Nephron progenitor cell (in vitro differentiated cells): ENCODE data around the gene ORAI3.

Source experiments
- DNase-seq: peaks from one replicate; pipeline ENCODE4 v3.0.0; 2021
- H3K27ac Mint-ChIP-seq: 2 replicates; pipeline ENCODE4 v1.8.0; 2021; ENCODE audit warnings: mild to moderate bottlenecking, moderate library complexity, mixed read lengths
- H3K27me3 Mint-ChIP-seq: 2 replicates; pipeline ENCODE4 v1.8.0; 2021; ENCODE audit warnings: mild to moderate bottlenecking, low read depth, mixed read lengths; ENCODE audit not compliant: poor library complexity
- H3K36me3 Mint-ChIP-seq: 2 replicates; pipeline ENCODE4 v1.8.0; 2021; ENCODE audit warnings: low read depth, mixed read lengths
- H3K4me1 Mint-ChIP-seq: 2 replicates; pipeline ENCODE4 v1.8.0; 2021; ENCODE audit warnings: mixed read lengths
- H3K4me3 Mint-ChIP-seq: 2 replicates; pipeline ENCODE4 v1.8.0; 2021; ENCODE audit warnings: mild to moderate bottlenecking, moderate library complexity, mixed read lengths
- H3K9me3 Mint-ChIP-seq: 2 replicates; pipeline ENCODE4 v1.8.0; 2021; ENCODE audit warnings: mild to moderate bottlenecking, moderate library complexity, mixed read lengths
- CTCF ChIP-seq: fragments of 200-600 bp; sonication (generic); IDR thresholded peaks from 2 replicates; pipeline ENCODE4 v1.5.0; 2021; ENCODE audit warnings: antibody characterized with exemption

The ORAI3 gene

GRCh38 chr16:30966033-30966619 lies 17.3 kb downstream of the ORAI3 start:
- Mint-ChIP-seq H3K9me3 (no peaks in the 10 kb centered on the region), H3K27ac (no peak overlapping the region)

GRCh38 chr16:30967795-30968194 lies 18.9 kb downstream of the ORAI3 start:
- Mint-ChIP-seq H3K36me3 (peaks cover 71% of the 10 kb centered on the region), H3K4me1 (no peaks in the 10 kb centered on the region), H3K4me3 (no peak overlapping the region), H3K27ac (peak overlapping the region; percentile 89), H3K9me3 (no peaks in the 10 kb centered on the region), H3K27me3 (peaks cover 2% of the 10 kb centered on the region)
- no peak for DNase-seq
- TF ChIP-seq CTCF = no peak

More at GRCh38 chr16:30966033-30966619, 17.3 kb downstream of the ORAI3 start:
- H3K27me3 Mint-ChIP-seq = no peaks in the 10 kb centered on the region
- DNase-seq = no peak
- no peak for TF ChIP-seq CTCF
- no peak overlapping the region for H3K4me3 Mint-ChIP-seq
- H3K36me3 Mint-ChIP-seq = peaks cover 69% of the 10 kb centered on the region
- H3K4me1 Mint-ChIP-seq = no peaks in the 10 kb centered on the region

- Mint-ChIP-seq H3K9me3 (no peaks in the 10 kb centered on the region), H3K27me3 (peaks cover 2% of the 10 kb centered on the region), H3K27ac (no peak overlapping the region), H3K4me1 (no peaks in the 10 kb centered on the region), H3K36me3 (peaks cover 72% of the 10 kb centered on the region), H3K4me3 (no peak overlapping the region)
- DNase-seq = no peak
- TF ChIP-seq CTCF = no peak
Observed at GRCh38 chr16:30969246-30969842, 20.5 kb downstream of the ORAI3 start.

GRCh38 chr16:30971298-30971697 lies 22.4 kb downstream of the ORAI3 start:
- DNase-seq = no peak
- Mint-ChIP-seq H3K27ac (peak overlapping the region; percentile 70), H3K9me3 (no peaks in the 10 kb centered on the region), H3K4me1 (no peaks in the 10 kb centered on the region), H3K36me3 (peaks cover 75% of the 10 kb centered on the region), H3K4me3 (no peak overlapping the region), H3K27me3 (peaks cover 2% of the 10 kb centered on the region)
- TF ChIP-seq CTCF = no peak

- H3K27ac Mint-ChIP-seq = no peak overlapping the region
- no peaks in the 10 kb centered on the region for H3K9me3 Mint-ChIP-seq
- no peak for DNase-seq
- TF ChIP-seq CTCF = no peak
- no peaks in the 10 kb centered on the region for H3K4me1 Mint-ChIP-seq
- H3K4me3 Mint-ChIP-seq = no peak overlapping the region
- peaks cover 71% of the 10 kb centered on the region for H3K36me3 Mint-ChIP-seq
- peaks cover 2% of the 10 kb centered on the region for H3K27me3 Mint-ChIP-seq
Observed at GRCh38 chr16:30972872-30973271, 24.0 kb downstream of the ORAI3 start.

GRCh38 chr16:30974348-30974747 lies 25.5 kb downstream of the ORAI3 start:
- no peak overlapping the region for H3K27ac Mint-ChIP-seq
- no peak for TF ChIP-seq CTCF
- DNase-seq = no peak
- no peaks in the 10 kb centered on the region for H3K9me3 Mint-ChIP-seq
- H3K36me3 Mint-ChIP-seq = peaks cover 69% of the 10 kb centered on the region
- no peaks in the 10 kb centered on the region for H3K4me1 Mint-ChIP-seq
- peaks cover 2% of the 10 kb centered on the region for H3K27me3 Mint-ChIP-seq
- H3K4me3 Mint-ChIP-seq = no peak overlapping the region
